Esophagus squamous epithelium (tissue), 4 donors: ENCODE data around the gene PCDH9.

Experiments used
- CTCF ChIP-seq, 6 experiments: fragments of 450-650 bp in 4 of 6; fragments of 200-600 bp in 2 of 6; sonication (generic) in 2 of 6; IDR thresholded peaks; one replicate each; pipeline ENCODE4 v1.5.1; 2016 to 2019; ENCODE audit warnings: antibody characterized with exemption in 6 of 6, mild to moderate bottlenecking in 4 of 6, moderate library complexity in 4 of 6
- POLR2A ChIP-seq, 4 donors: fragments of 450-650 bp; IDR thresholded peaks; one replicate each; pipeline ENCODE4 v1.6.1; 2017; ENCODE audit warnings: antibody characterized with exemption in 4 of 4, mild to moderate bottlenecking in 4 of 4, moderate library complexity in 3 of 4

- no peak for TF ChIP-seq CTCF (IDR thresholded peaks at IDR 0.05)
- no peak for TF ChIP-seq POLR2A (IDR thresholded peaks at IDR 0.05)
Measured at GRCh38 chr13:66409542-66409941, 820.6 kb downstream of the PCDH9 start.
